Measurements from ENCODE around the gene TBX1.

The TBX1 gene

GRCh38 chr22:19798891-19799293 lies 38.3 kb downstream of the TBX1 start:
- H3K4me3 ChIP-seq (ENCODE audit: low read depth, low read length) = no peak overlapping the region
- TF ChIP-seq, protein P1, sequence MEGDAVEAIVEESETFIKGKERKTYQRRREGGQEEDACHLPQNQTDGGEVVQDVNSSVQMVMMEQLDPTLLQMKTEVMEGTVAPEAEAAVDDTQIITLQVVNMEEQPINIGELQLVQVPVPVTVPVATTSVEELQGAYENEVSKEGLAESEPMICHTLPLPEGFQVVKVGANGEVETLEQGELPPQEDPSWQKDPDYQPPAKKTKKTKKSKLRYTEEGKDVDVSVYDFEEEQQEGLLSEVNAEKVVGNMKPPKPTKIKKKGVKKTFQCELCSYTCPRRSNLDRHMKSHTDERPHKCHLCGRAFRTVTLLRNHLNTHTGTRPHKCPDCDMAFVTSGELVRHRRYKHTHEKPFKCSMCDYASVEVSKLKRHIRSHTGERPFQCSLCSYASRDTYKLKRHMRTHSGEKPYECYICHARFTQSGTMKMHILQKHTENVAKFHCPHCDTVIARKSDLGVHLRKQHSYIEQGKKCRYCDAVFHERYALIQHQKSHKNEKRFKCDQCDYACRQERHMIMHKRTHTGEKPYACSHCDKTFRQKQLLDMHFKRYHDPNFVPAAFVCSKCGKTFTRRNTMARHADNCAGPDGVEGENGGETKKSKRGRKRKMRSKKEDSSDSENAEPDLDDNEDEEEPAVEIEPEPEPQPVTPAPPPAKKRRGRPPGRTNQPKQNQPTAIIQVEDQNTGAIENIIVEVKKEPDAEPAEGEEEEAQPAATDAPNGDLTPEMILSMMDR (IDR thresholded peaks at IDR 0.05; ENCODE audit: low read depth, low read length) = no peak

- TF ChIP-seq, protein P1 (IDR thresholded peaks at IDR 0.05; ENCODE audit: low read depth, low read length) = no peak
- H3K4me3 ChIP-seq (ENCODE audit: low read depth, low read length) = no peak overlapping the region
Observed at GRCh38 chr22:19799322-19800190, 39.0 kb downstream of the TBX1 start.

GRCh38 chr22:19800306-19800705 lies 39.7 kb downstream of the TBX1 start:
- no peak overlapping the region for H3K4me3 ChIP-seq (ENCODE audit: low read depth, low read length)
- TF ChIP-seq, protein P1 (IDR thresholded peaks at IDR 0.05; ENCODE audit: low read depth, low read length) = no peak

GRCh38 chr22:19800761-19801244 lies 40.2 kb downstream of the TBX1 start:
- no peak overlapping the region for H3K4me3 ChIP-seq (ENCODE audit: low read depth, low read length)
- TF ChIP-seq, protein P1 (IDR thresholded peaks at IDR 0.05; ENCODE audit: low read depth, low read length) = peak; percentile 49

GRCh38 chr22:19801340-19802000 lies 40.9 kb downstream of the TBX1 start:
- H3K4me3 ChIP-seq (ENCODE audit: low read depth, low read length) = no peak overlapping the region
- TF ChIP-seq, protein P1 (IDR thresholded peaks at IDR 0.05; ENCODE audit: low read depth, low read length) = no peak

DNA sequence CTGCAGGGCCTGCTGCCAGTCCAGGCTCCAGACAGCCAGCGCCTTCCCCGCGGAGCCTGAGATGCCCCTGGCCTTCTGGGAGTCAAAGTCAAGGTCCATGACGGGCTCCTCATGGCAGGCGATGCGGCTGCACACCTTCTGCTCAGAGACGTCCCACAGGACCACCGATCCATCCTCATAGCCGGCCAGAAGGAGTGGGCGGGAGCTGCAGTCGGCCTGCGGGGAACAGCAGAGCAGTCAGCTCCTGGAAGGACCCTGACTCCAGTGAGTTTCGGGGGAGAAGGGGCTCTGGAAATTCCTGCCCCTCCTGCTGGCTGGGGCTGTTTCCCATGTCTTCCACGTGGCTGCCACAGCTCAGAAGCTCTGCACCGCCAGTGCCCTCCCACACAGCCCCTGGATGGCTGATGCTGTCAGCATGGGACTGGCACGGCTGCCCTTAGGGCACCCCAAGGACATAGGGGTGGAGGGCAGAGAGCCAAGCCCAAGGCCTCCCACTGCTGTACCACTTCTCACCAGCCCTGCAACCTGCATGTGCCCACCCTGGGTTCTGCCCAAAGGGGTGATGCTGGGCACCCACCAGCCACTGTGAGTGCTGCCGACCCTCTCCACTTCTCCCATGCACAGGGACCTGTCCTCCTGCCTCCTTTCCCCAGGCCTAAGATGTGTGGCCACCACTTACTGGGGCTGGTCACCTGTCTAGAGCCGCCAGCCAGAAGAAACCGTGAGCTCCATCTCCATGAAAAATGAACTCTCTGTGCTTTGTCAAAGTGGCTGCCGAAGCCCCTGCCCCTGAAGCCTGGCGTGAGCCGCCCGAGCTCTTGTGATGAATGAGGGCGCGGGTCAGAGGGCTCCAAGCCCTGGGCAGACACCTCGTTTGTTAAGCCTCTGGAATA lies 41.7 kb downstream of the TBX1 start:
- TF ChIP-seq, protein P1 (IDR thresholded peaks at IDR 0.05; ENCODE audit: low read depth, low read length) = no peak
- no peak overlapping the region for H3K4me3 ChIP-seq (ENCODE audit: low read depth, low read length)
